ENCODE results near the gene WDR26.
"Not testable (repeated sequence)": the region's sequence is repeated elsewhere in the genome, so short reads cannot be mapped to it uniquely, and the experiment has no call there.

The WDR26 gene

GRCh38 chr1:224392411-224393249, 42.0 kb downstream of the WDR26 start:
- DNase-seq (ENCODE audit: low read depth): no peak

DNA sequence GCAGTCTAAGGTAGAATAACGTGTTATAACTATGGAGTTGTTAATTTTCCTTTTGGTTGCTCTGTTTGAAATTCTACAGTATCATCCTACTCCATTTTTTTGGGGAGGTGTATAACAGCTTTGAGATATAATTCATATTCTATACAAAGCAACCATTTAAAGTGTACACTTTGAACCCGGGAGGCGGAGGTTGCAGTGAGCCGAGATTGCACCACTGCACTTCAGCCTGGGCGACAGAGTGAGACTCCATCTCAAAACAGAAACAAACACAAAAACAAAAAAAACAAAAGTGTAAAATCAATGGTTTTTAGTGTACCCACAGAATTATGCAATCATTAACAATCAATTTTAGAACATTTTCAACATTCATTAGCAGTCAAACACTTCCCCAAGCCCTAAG, 44.1 kb downstream of the WDR26 start:
- no peak for DNase-seq (ENCODE audit: low read depth)

- DNase-seq (ENCODE audit: low read depth): no peak
These were observed 46.7 kb downstream of the WDR26 start for GRCh38 chr1:224387943-224388342.

GRCh38 chr1:224387302-224387912, 47.2 kb downstream of the WDR26 start:
- DNase-seq (ENCODE audit: low read depth): no peak

DNA sequence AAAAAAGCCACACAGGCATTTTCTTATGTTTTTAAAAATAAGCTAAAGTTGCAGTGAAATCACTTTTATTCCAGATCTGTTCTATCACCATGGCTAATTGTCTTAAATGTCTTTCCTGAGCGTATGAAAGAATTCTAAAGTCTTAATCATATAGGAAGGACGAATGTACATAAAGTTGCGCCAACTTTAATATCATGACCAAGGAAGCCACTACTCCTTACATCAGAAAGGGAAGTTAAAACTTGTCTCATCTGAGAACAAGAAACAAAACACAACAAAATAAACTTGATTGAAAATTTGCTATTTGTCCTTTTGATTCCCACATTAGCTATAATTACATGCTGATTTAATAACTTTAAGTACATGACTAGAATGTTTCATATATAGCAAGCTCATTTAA, 51.4 kb downstream of the WDR26 start:
- DNase-seq (ENCODE audit: low read depth): no peak

DNA sequence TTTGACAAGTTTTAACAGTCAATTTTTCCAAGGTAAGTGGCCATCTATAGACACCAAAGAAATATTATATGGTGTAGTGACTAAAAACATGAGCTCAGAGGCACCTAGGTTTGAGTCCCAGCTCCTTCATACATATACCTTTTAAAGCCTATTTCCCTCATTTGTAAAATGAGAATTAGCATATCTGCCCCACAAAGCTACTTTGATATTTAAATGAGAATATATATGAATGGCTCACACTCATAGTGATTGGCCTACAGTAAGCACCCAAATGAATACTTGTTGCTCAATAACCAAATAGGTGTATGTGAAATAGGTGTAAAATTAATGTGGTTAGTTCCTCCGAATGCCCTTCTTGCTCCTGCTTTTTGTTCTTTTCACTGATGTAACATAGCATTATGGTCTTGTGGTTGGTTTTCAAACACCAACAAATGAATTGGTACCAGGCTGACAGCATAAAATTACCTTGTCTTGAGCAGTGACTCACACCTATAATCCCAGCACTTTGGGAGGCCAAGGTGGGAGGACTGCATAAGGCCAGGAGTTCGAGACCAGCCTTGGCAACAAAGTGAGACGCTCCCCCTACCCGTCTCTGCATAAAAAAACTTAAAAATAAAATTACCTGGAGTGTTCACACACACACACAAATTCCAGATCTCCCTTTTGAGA, 52.6 kb downstream of the WDR26 start:
- no peak for DNase-seq (ENCODE audit: low read depth)

- DNase-seq (ENCODE audit: low read depth): peak; percentile 18
These were observed 54.6 kb downstream of the WDR26 start for GRCh38 chr1:224380003-224380402.

DNA sequence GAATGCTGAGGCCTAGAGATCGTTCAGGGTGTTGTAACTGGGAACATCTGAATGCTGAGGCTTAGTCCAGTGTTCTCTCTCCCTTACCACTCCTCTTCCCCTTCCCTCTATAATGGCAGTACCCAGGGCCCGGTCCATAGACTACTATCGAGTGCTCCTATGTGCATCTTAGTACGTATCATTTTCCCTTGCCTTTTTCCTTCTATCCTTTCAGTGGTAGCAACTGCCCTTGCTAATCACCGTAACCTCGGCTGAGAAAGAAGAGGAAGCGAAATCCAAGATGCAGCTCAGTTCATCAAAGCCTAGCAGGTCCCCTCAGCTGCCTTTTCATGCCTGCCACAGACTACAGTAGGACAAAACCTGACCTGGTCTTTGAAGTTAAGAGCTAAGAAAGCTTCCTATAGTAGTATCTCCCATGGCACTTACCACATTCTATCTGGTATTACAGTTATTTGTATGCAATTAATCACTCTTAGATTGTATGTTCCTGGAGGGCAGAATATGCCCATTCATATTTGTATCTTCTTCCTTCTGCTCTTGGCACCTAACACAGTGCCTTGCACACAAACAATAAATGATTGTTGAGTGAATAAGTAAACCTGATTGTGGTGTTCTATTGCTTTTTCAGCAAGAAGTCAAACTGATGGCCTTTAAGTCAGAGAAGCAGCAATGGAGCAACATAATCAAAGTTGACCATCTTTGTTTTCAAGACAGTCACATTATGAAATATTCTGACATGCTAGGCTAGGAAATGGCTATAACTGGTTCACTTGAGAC, 55.6 kb downstream of the WDR26 start:
- DNase-seq (ENCODE audit: low read depth): no peak

DNA sequence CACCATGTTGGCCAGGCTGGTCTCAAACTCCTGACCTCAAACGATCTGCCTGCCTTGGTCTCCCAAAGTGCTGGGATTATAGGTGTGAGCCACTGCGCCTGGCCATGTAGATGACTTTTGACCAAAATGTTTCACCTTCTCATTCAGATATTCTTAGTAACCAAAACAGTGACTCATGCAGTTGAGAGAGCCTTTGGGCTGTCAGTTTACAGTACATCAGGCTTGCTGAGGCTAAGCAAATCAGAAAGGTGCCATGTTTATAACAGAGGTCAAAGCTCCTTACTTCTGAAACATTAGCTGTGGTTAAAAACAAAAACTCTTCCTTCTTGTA, 57.0 kb downstream of the WDR26 start:
- DNase-seq (ENCODE audit: low read depth): no peak

DNA sequence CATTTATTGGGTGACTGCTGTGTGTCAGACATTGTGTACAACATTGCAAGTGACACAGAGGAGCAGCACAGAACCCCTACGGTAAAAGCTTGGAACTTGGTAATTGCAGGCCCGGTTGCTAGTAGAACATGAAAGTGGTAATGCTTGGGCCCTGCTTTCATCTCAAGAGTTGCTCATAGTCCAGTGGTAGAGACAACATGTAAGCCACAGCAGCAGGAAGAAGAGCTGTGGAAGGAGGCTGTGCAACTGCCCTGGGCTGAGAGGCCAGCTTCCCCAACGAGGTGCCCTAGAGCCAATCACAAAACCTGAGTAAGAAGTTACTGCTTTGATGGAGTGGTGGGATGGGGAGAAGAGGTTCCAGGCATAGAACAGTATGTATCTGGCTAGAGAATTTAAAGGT, 59.5 kb downstream of the WDR26 start:
- DNase-seq (ENCODE audit: low read depth): no peak

- DNase-seq (ENCODE audit: low read depth): no peak
These were observed 61.5 kb downstream of the WDR26 start for GRCh38 chr1:224373008-224373590.

GRCh38 chr1:224368409-224368808, 66.2 kb downstream of the WDR26 start:
- no peak for DNase-seq (ENCODE audit: low read depth)

DNA sequence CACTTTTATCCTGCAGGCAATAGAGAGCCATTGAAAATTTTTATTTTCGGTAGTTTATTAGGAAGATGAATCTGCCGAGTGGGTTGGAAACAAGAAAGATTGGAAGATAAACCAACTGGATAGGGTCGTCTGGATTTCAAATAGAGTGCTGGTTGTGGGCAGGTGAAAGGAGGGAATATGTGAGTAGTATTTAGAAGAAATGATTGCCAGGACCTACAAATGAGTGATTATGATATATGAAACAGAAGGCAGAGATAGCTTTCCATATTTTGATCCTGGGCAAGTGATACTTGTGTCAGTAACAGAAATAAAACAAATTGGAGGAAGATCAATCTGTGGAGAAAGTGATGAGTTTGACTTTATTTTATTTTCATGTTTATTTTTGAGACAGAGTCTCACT, 75.4 kb downstream of the WDR26 start:
- no peak for DNase-seq (ENCODE audit: low read depth)

DNA sequence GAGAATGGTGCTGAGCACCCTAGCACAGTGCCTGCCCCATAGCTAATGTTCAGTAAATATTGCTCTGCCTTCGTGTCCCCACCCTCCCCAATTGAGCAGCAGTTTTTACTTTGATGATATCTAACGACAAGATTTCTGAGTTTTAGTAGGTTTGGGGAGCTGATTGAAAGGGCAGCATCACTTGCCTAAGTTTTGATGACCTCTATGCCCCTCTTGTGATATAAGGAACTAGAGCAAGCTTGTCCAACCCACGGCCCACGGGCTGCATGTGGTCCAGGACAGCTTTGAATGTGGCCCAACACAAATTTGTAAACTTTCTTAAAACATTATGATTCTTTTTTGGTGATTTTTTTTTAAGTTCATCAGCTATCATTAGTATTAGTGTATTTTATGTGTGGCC, 76.4 kb downstream of the WDR26 start:
- no peak for DNase-seq (ENCODE audit: low read depth)

DNA sequence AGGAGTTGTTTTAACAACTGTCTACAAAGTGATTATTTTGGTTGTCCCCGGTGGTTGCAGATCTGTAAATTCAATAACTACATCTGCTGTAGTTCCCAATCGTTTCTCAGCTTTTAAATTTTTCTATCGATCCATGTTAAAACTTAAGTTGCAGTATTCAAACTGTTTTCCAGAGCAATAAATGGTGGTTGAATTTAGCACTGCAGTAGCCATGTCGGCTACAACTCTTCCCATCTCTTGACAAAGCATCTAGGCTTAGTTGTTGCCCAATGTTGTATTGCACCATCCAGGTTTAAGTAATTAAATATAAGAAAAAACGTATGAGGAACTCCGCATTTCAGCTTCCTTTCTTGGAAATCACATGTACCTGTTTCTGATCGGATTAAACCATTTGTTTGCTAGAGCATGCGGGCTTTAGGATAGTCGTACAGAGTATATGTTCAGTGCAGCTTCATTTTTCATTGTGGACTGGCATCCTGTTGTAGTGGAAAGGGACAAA, 76.9 kb downstream of the WDR26 start:
- DNase-seq (ENCODE audit: low read depth): no peak

DNA sequence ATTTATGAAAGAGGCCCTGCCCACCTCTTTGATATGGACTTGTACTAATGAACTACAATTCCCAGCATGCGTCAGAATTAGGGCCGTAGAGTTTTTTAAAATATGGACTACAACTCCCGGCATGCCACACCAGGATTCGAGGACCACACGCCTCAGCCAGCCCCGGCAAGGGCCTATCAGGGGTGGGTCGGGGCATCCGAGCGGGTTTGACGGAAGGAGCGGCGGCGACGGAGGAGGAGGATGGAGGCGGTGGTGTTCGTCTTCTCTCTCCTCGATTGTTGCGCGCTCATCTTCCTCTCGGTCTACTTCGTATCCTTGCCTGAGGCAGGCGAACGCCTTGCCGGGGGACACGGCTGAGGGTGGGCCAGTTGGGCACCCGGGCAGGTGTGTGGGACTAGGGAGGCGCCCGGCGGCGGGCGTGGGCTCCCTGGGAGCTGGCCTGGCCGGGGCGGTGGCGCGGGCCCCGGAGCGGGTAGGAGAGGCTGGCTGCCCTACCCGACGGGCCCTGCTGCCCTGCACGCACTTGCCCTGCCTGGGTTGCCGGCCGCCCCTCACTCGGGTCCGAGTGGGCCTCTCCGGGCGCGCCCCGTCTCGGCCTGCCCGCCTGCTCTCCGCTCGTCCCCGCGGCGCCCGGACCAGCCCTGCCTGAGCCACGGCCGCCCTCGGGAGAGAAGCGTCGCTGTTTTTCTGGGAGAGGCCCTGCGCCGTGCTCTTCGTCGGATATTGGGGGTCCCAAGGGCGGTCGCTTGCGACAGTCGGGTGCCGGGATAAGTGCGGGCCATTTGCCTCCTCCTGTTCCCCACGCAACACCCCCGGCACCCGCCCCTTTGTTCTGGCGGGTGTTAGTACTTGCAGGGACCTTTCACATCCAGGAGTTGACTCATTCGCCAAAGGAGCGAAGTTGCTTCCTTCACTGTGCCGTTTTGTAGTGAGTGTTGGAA, 77.6 kb downstream of the WDR26 start, which contains the start of gene CNIH4:
CNIH4 (plus strand) TSS at position 195 of the 941 bp plus-strand sequence; CDS start at position 241, 46 bp downstream.
- peak; percentile 82 for DNase-seq (ENCODE audit: low read depth)

DNA sequence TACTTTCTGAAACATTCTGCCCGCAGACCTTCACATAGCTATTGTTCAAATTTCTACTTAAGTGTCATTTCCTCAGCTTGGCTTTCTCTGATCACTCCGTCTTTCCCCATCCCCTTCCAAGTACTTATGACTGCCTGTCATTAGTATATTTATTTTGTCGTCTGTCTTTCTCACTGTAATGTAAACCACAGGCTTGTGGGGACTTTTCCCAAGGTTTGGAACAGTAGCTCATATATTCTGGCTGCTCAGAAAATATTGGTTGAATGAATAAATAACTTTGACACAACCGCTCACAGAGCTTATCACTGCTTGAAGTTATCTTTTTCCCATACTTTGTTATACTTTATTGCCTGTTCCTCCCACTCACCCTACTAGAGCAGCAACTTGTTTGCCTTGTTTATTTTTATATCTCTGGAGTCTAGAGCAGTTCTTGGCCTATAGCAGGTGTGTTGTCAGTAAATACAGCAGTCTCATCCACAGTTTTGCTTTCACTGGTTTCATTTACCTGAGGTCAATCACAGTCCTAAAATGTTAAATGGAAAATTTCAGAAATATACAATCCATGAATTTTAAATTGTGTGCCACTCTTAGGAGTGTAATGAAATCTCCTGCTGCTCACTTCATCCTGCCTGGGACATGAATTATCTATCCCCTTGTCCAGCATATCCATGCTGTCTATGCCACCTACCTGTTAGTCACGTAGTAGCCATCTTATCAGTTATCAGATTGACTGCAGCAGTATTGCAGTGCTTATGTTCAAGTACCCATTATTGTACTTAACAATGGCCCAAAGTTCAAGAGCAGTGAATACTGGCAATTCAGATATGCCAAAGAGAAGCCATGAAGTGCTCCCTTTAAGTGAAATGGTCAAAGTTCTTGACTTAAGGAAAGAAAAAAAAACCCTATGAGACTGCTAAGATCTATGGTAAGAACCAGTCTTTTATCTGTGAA, 80.3 kb downstream of the WDR26 start:
- DNase-seq (ENCODE audit: low read depth): no peak

DNA sequence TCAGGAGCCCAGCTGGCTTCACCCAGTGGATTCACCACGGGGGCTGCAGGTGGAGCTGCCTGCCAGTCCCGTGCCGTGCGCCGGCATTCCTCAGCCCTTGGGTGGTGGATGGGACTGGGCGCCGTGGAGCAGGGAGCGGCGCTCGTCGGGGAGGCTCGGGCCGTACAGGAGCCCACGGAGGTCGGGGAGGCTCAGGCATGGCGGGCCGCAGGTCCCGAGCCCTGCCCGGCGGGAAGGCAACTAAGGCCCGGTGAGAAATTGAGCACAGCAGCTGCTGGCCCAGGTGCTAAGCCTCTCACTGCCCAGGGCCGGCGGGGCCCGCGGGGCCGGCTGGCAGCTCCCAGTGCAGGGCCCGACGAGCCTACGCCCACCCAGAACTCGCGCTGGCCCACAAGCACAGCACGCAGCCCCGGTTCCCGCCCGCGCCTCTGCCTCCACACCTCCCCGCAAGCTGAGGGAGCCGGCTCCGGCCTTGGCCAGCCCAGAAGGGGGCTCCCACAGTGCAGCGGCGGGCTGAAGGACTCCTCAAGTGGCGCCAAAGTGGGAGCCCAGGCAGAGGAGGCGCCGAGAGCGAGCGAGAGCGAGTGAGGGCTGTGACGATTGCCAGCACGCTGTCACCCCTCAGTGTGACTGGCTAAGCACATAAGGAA, 82.0 kb downstream of the WDR26 start:
- DNase-seq (ENCODE audit: low read depth): not testable (repeated sequence)

- DNase-seq (ENCODE audit: low read depth): not testable (repeated sequence)
These were observed 84.9 kb downstream of the WDR26 start for GRCh38 chr1:224349716-224350115.

All from activated T-helper 9 cell treated with anti-CD3 and anti-CD28 coated beads, Interleukin-2, amount 50 U/mL, for 16 hours (primary cell).